Activated CD4-positive, alpha-beta T cell treated with anti-CD3 and anti-CD28 coated beads for 36 hours (primary cell): ENCODE data around the gene LRP2. TPM values are rescaled to one million over a fixed set of nuclear protein-coding genes. Genes with fewer than 3 reads are reported as not detected.

Experiments
- ATAC-seq: fragments of 200-7000 bp; cut with Tn5 transposase; one replicate; pipeline ENCODE4 v1.10.0; 2021; ENCODE audit warnings: mild to moderate bottlenecking, moderate library complexity
- CTCF ChIA-PET: fragments of 350-600 bp; sonication (Branson Sonifier 250); formaldehyde crosslinking; loops from one replicate; lab custom pipeline; 2021; ENCODE audit warnings: antibody characterized with exemption; lab: Charles Lee
- POLR2A ChIA-PET: fragments of 350-600 bp; sonication (Branson Sonifier 250); formaldehyde crosslinking; loops from one replicate; lab custom pipeline; 2021; ENCODE audit warnings: antibody characterized with exemption, inconsistent platforms; lab: Charles Lee
- DNase-seq: peaks from one replicate; pipeline ENCODE4 v3.0.0-alpha.2; 2020
- H3K27ac Mint-ChIP-seq: one replicate; pipeline ENCODE4 v1.8.0; 2021; ENCODE audit warnings: mixed read lengths
- H3K27me3 Mint-ChIP-seq: one replicate; pipeline ENCODE4 v1.8.0; 2021; ENCODE audit warnings: mixed read lengths
- H3K36me3 Mint-ChIP-seq: one replicate; pipeline ENCODE4 v1.8.0; 2021; ENCODE audit warnings: low read depth, mixed read lengths
- H3K4me1 Mint-ChIP-seq: one replicate; pipeline ENCODE4 v1.8.0; 2021; ENCODE audit warnings: mixed read lengths
- H3K4me3 Mint-ChIP-seq: one replicate; pipeline ENCODE4 v1.8.0; 2021; ENCODE audit warnings: mild to moderate bottlenecking, moderate library complexity, mixed read lengths
- H3K9me3 Mint-ChIP-seq: one replicate; pipeline ENCODE4 v1.8.0; 2021; ENCODE audit warnings: low read depth, mixed read lengths
- intact Hi-C, 2 experiments: fragments of 100-400 bp; cut with DNase I in 1 of 2; cut with micrococcal nuclease in 1 of 2; formaldehyde crosslinking; loops; one replicate each; pipeline versions ENCODE4 v1.14.2 to v1.15.1; 2022 to 2024; cut with DNase I, micrococcal nuclease
- total RNA-seq, 2 experiments: library from RNA; stranded (reverse); gene quantifications; one replicate each; pipeline ENCODE4 v1.2.3, GENCODE V29; 2021

The LRP2 gene
- total RNA-seq, 2 experiments from 2014 or later, result 1.9 to 3.0 TPM

DNA sequence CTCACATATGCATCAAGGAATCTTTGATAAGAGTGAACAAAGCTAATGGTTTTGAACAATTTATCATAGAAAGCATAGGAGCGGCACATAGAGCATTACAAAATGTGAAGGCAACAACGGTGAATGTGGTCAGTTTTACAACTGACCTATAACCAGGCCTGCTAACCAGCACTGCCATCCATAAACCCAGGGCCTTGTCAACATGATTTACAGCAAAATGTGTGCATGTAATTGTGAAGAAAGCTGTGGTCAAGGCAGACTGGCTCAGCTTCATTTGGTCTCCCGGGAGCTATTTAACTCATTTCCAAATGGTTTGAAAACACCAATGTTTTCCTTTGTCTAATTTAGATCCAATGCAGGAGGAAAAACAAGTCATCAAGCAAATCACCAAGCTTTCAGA, 173.2 kb downstream of the LRP2 start:
- H3K27me3 Mint-ChIP-seq, result peaks cover 8% of the 10 kb centered on the region
- CTCF ChIA-PET, result interaction anchor here (0.6 to 1.2 kb wide), 2 partner anchors 17 to 18 kb away, joined by 3 to 6 read pairs; no protein-coding TSS in a partner anchor
- POLR2A ChIA-PET, result no interaction called here

GRCh38 chr2:169185711-169186110, 176.6 kb downstream of the LRP2 start:
- H3K27me3 Mint-ChIP-seq, result peaks cover 8% of the 10 kb centered on the region
- H3K27ac Mint-ChIP-seq, result no peak overlapping the region
- intact Hi-C loops, result no loop called here
- H3K9me3 Mint-ChIP-seq, result no peaks in the 10 kb centered on the region
- no peak overlapping the region for H3K4me3 Mint-ChIP-seq
- ChIA-PET POLR2A (no interaction called here), CTCF (no interaction called here)
- H3K36me3 Mint-ChIP-seq, result no peaks in the 10 kb centered on the region
- no peaks in the 10 kb centered on the region for H3K4me1 Mint-ChIP-seq
- DNase-seq (no peak), ATAC-seq (no peak)

More for the DNA sequence above, 173.2 kb downstream of the LRP2 start:
- Mint-ChIP-seq H3K9me3 (no peaks in the 10 kb centered on the region), H3K27ac (no peak overlapping the region), H3K4me1 (no peaks in the 10 kb centered on the region), H3K36me3 (no peaks in the 10 kb centered on the region), H3K4me3 (no peak overlapping the region)
- no peak for ATAC-seq
- DNase-seq, result no peak
- intact Hi-C loops, result no loop called here

- no peak overlapping the region for H3K4me3 Mint-ChIP-seq
- no peaks in the 10 kb centered on the region for H3K4me1 Mint-ChIP-seq
These were observed 178.3 kb downstream of the LRP2 start for GRCh38 chr2:169184074-169184473.

DNA sequence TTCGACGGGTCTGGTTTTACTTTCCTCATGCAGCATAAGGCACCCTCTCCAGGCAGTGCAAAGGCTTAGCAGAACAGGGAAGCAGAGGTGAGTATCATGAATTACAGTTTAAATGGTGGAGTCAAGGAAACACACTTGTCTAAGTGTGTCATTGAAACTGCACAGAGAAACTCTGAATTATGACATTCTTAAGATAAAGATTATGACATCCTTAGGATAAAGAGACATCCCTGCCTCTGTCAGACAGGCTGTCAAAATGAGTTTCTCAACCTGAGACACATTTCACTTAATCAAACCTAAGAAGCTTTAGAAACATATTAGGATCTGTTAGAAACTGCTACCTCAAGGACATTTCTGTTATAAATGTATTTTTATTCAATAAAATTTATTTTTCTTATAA, 179.8 kb downstream of the LRP2 start:
- Mint-ChIP-seq H3K36me3 (no peaks in the 10 kb centered on the region), H3K4me3 (no peak overlapping the region), H3K4me1 (no peaks in the 10 kb centered on the region), H3K9me3 (no peaks in the 10 kb centered on the region), H3K27ac (no peak overlapping the region), H3K27me3 (peaks cover 2% of the 10 kb centered on the region)
- intact Hi-C loops, result no loop called here
- CTCF ChIA-PET, result no interaction called here
- POLR2A ChIA-PET, result no interaction called here
- no peak for ATAC-seq
- no peak for DNase-seq

More at GRCh38 chr2:169184074-169184473, 178.3 kb downstream of the LRP2 start:
- ATAC-seq (no peak), DNase-seq (no peak)
- no peaks in the 10 kb centered on the region for H3K9me3 Mint-ChIP-seq
- POLR2A ChIA-PET, result no interaction called here
- H3K36me3 Mint-ChIP-seq, result no peaks in the 10 kb centered on the region
- no peak overlapping the region for H3K27ac Mint-ChIP-seq
- intact Hi-C loops, result no loop called here
- peaks cover 5% of the 10 kb centered on the region for H3K27me3 Mint-ChIP-seq
- CTCF ChIA-PET, result no interaction called here

DNA sequence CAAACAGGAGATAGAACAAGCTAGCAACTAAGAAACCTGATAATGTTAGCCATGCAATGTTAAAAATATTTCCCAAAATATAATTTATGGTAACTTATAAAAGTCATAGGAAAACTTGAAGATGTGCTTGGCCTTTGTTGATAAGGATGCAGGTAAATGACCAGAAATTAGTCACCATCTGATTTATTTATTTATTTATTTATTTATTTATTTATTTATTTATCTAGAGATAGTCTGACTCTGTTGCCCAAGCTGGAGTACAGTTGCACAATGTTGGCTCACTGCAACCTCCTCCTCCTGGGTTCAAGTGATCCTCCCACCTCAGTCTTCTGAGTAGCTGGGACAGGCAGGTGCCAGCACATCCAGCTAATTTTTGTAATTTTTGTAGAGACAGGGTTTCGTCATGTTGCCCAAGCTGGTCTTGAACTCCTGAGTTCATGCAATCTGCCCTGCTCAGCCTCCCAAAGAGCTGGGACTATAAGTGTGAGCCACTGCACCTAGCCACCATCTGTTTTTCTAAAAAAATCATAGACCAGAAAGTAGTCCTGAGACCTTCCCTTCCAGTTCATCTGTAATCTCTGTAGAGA, 183.4 kb downstream of the LRP2 start:
- DNase-seq, result no peak
- Mint-ChIP-seq H3K4me1 (no peaks in the 10 kb centered on the region), H3K9me3 (no peaks in the 10 kb centered on the region), H3K4me3 (no peak overlapping the region), H3K27me3 (peaks cover 5% of the 10 kb centered on the region), H3K36me3 (no peaks in the 10 kb centered on the region), H3K27ac (no peak overlapping the region)
- ChIA-PET CTCF (interaction anchor here (1.1 kb wide), 1 partner anchor 38 kb away, joined by 3 read pairs; no protein-coding TSS in a partner anchor), POLR2A (no interaction called here)
- intact Hi-C loops, result no loop called here
- no peak for ATAC-seq

DNA sequence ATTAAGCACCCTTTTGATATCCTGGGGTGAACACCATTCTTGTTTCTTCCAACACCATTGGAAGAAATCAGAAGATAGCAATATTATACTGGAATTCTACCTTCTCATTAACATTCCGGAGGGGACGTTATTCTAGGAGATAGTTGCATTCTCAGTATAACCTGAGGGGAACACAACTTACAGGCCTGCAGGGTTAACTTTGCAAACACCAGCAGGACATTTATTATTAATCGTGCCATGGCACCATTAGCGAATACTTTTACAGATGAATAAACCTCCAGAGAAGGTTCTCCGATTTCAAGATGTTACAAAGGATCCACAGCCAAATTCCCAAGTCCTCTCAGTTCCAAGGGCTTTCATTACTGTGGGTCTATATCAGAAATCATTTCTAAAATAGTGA, 184.0 kb downstream of the LRP2 start:
- no peaks in the 10 kb centered on the region for H3K9me3 Mint-ChIP-seq
- POLR2A ChIA-PET, result no interaction called here
- no peak for ATAC-seq
- intact Hi-C loops, result no loop called here
- H3K4me3 Mint-ChIP-seq, result no peak overlapping the region
- H3K27me3 Mint-ChIP-seq, result peaks cover 7% of the 10 kb centered on the region
- no peak overlapping the region for H3K27ac Mint-ChIP-seq
- DNase-seq, result no peak
- H3K36me3 Mint-ChIP-seq, result no peaks in the 10 kb centered on the region
- CTCF ChIA-PET, result interaction anchor here (1.1 kb wide), 1 partner anchor 38 kb away, joined by 3 read pairs; no protein-coding TSS in a partner anchor
- H3K4me1 Mint-ChIP-seq, result no peaks in the 10 kb centered on the region

DNA sequence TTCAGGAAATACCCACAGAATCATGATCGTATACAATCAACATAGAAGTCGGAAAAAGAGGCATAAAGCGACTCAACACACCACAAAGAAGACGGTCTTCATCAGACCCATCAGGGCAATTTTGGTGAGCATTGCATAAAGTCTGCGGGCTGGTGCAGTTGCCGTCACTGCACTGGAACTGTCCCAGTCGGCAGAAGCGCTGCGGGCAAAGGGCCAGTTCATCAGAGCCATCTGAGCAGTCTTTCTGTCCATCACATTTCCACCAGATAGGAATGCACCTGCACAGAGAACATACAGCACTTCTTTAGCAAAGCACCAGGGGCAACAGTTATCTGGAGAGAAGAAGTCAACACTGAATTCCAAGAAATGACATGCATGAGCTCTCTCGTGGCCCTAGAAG, 187.2 kb downstream of the LRP2 start:
- Mint-ChIP-seq H3K9me3 (no peaks in the 10 kb centered on the region), H3K27me3 (peaks cover 12% of the 10 kb centered on the region), H3K27ac (no peak overlapping the region), H3K4me1 (no peaks in the 10 kb centered on the region), H3K36me3 (no peaks in the 10 kb centered on the region), H3K4me3 (no peak overlapping the region)
- intact Hi-C loops, result no loop called here
- ChIA-PET POLR2A (no interaction called here), CTCF (interaction anchor here (0.6 kb wide), 1 partner anchor 424 kb away, joined by 3 read pairs; no protein-coding TSS in a partner anchor)
- DNase-seq, result no peak
- no peak for ATAC-seq

DNA sequence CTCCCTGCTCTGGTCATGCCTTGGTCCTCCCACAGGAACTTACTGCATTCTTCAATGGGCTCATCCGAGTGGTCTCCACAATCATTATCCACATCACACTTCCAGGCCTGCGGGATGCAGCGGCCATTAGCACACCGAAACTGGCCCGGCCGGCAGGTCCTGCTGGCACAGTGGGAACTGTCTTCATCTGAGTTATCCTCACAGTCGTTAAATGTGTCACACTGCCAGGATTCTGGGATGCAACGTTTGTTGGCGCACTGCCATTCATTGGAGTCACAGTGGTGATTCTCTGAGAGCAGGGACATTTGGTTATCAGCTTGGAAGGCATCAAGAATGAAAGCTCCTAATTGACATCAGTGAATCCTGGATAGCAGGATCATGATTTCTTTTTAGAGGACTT, 188.5 kb downstream of the LRP2 start:
- DNase-seq, result no peak

DNA sequence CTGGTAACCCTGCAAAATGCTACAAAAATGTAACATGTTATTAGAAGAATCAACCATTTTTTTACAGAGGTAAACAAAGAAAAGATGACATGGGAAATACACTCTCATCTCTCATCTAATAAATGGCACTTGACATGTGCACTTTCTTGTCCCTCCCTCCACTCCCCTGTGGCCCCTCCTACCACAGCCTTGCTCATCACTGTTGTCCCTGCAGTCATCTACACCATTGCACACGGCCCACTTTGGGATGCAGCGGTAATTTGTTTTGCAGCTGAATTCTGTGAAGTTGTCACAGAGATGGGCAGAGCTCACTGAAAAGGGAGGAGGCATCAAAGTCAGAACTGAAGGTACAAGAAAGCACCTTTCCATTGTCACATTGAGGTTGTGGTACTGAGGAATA, 189.4 kb downstream of the LRP2 start:
- ChIA-PET CTCF (no interaction called here), POLR2A (no interaction called here)
- Mint-ChIP-seq H3K4me1 (no peaks in the 10 kb centered on the region), H3K36me3 (no peaks in the 10 kb centered on the region), H3K27ac (no peak overlapping the region), H3K9me3 (no peaks in the 10 kb centered on the region), H3K27me3 (peaks cover 15% of the 10 kb centered on the region), H3K4me3 (no peak overlapping the region)
- ATAC-seq (no peak), DNase-seq (no peak)
- intact Hi-C loops, result no loop called here

More for the DNA sequence above, 188.5 kb downstream of the LRP2 start:
- H3K36me3 Mint-ChIP-seq, result no peaks in the 10 kb centered on the region
- peaks cover 12% of the 10 kb centered on the region for H3K27me3 Mint-ChIP-seq
- POLR2A ChIA-PET, result no interaction called here
- intact Hi-C loops, result no loop called here
- H3K4me1 Mint-ChIP-seq, result no peaks in the 10 kb centered on the region
- H3K9me3 Mint-ChIP-seq, result no peaks in the 10 kb centered on the region
- CTCF ChIA-PET, result no interaction called here
- no peak for ATAC-seq
- H3K4me3 Mint-ChIP-seq, result no peak overlapping the region
- H3K27ac Mint-ChIP-seq, result no peak overlapping the region

GRCh38 chr2:169172151-169172735, 190.1 kb downstream of the LRP2 start:
- Mint-ChIP-seq H3K27me3 (peaks cover 12% of the 10 kb centered on the region), H3K4me3 (no peak overlapping the region), H3K36me3 (no peaks in the 10 kb centered on the region), H3K9me3 (no peaks in the 10 kb centered on the region), H3K27ac (no peak overlapping the region), H3K4me1 (no peaks in the 10 kb centered on the region)
- ATAC-seq (no peak), DNase-seq (no peak)
- intact Hi-C loops, result no loop called here
- ChIA-PET POLR2A (no interaction called here), CTCF (interaction anchor here (0.6 kb wide), 1 partner anchor 1290 kb away, joined by 3 read pairs; no protein-coding TSS in a partner anchor)

- Mint-ChIP-seq H3K4me3 (no peak overlapping the region), H3K4me1 (no peaks in the 10 kb centered on the region), H3K9me3 (no peaks in the 10 kb centered on the region), H3K27ac (no peak overlapping the region), H3K36me3 (no peaks in the 10 kb centered on the region), H3K27me3 (peaks cover 9% of the 10 kb centered on the region)
- intact Hi-C loops, result no loop called here
- no peak for ATAC-seq
- ChIA-PET CTCF (interaction anchor here (1.6 kb wide), 1 partner anchor 11 kb away, joined by 3 read pairs; no protein-coding TSS in a partner anchor), POLR2A (no interaction called here)
- DNase-seq, result no peak
These were observed 196.5 kb downstream of the LRP2 start for GRCh38 chr2:169165791-169166190.

- Mint-ChIP-seq H3K27ac (no peak overlapping the region), H3K9me3 (no peaks in the 10 kb centered on the region), H3K4me3 (no peak overlapping the region), H3K4me1 (no peaks in the 10 kb centered on the region), H3K36me3 (no peaks in the 10 kb centered on the region), H3K27me3 (peaks cover 10% of the 10 kb centered on the region)
- no peak for DNase-seq
- ChIA-PET POLR2A (no interaction called here), CTCF (interaction anchor here (1.6 kb wide), 1 partner anchor 9 kb away, joined by 3 read pairs; no protein-coding TSS in a partner anchor)
- ATAC-seq, result no peak
- intact Hi-C loops, result no loop called here
These were observed 198.0 kb downstream of the LRP2 start for GRCh38 chr2:169164311-169164710.
